Breast epithelium (tissue), 3 donors: ENCODE measurements around the gene SHROOM3.

Source experiments
- POLR2A ChIP-seq: fragments of 450-650 bp; IDR thresholded peaks from one replicate; pipeline ENCODE4 v1.6.1; 2016; ENCODE audit warnings: antibody characterized with exemption, mild to moderate bottlenecking, moderate library complexity
- POLR2AphosphoS5 ChIP-seq, 3 donors: sonication (generic); formaldehyde crosslinking; IDR thresholded peaks; one replicate each; pipeline ENCODE4 v1.6.1; 2017; ENCODE audit warnings: antibody characterized with exemption in 3 of 3
- TF ChIP-seq, protein P1 (sequence below), 3 donors: fragments of 450-650 bp; IDR thresholded peaks; one replicate each; pipeline ENCODE4 v1.5.1; 2016 to 2017; ENCODE audit warnings: antibody characterized with exemption in 3 of 3, mild to moderate bottlenecking in 3 of 3, moderate library complexity in 3 of 3

DNA sequence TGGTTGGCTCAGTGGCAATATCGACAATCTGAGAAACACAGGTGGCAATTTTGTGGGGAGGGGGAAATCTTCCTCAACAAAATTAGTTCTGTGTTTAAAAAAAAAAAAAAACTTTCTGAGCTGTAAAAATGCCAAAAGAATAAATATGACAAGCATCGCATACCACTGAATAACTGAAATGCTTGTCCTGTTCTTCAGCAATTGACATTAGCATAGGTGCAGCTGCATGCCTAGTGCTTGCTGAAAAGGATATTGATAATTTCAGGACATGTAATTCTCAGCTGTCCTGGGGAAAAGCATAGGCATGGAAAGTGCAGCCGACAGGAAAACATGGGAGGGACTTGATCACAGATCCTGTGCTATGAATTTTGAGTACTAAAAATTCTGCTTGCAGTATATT, 315.7 kb downstream of the SHROOM3 start:
- TF ChIP-seq, protein P1, sequence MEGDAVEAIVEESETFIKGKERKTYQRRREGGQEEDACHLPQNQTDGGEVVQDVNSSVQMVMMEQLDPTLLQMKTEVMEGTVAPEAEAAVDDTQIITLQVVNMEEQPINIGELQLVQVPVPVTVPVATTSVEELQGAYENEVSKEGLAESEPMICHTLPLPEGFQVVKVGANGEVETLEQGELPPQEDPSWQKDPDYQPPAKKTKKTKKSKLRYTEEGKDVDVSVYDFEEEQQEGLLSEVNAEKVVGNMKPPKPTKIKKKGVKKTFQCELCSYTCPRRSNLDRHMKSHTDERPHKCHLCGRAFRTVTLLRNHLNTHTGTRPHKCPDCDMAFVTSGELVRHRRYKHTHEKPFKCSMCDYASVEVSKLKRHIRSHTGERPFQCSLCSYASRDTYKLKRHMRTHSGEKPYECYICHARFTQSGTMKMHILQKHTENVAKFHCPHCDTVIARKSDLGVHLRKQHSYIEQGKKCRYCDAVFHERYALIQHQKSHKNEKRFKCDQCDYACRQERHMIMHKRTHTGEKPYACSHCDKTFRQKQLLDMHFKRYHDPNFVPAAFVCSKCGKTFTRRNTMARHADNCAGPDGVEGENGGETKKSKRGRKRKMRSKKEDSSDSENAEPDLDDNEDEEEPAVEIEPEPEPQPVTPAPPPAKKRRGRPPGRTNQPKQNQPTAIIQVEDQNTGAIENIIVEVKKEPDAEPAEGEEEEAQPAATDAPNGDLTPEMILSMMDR (IDR thresholded peaks at IDR 0.05) = no peak
- no peak for TF ChIP-seq POLR2A
- TF ChIP-seq POLR2AphosphoS5 (IDR thresholded peaks at IDR 0.05) = no peak
